HepG2 (cell line): ENCODE results near the gene CCDC85C. TPM values are rescaled to one million over a fixed set of nuclear protein-coding genes. Genes with fewer than 3 reads are reported as not detected.
A peak's percentile ranks its signal among the peaks of the same experiment; 100 is the strongest.

Experiments
- GZF1 ChIP-seq: sonication (generic); formaldehyde crosslinking; IDR thresholded peaks from 2 replicates; pipeline ENCODE4 v1.5.1; 2020; ENCODE audit warnings: mild to moderate bottlenecking, missing genetic modification reagents
- HDAC1 ChIP-seq: sonication (generic); formaldehyde crosslinking; IDR thresholded peaks from 2 replicates; pipeline ENCODE4 v1.5.1; 2020; ENCODE audit warnings: mild to moderate bottlenecking, missing genetic modification reagents
- HNF4A ChIP-seq: sonication (generic); formaldehyde crosslinking; IDR thresholded peaks from 2 replicates; pipeline ENCODE4 v1.4.0; 2020; ENCODE audit warnings: missing genetic modification reagents
- HOXA5 ChIP-seq: sonication (generic); formaldehyde crosslinking; IDR thresholded peaks from 2 replicates; pipeline ENCODE4 v1.4.0; 2020; ENCODE audit warnings: missing genetic modification reagents
- KMT2A ChIP-seq: sonication (generic); formaldehyde crosslinking; IDR thresholded peaks from 2 replicates; pipeline ENCODE4 v1.4.0; 2020; ENCODE audit warnings: missing genetic modification reagents
- MED13 ChIP-seq: sonication (generic); formaldehyde crosslinking; IDR thresholded peaks from 2 replicates; pipeline ENCODE4 v1.5.0; 2020; ENCODE audit warnings: missing genetic modification reagents
- MEIS1 ChIP-seq: sonication (generic); formaldehyde crosslinking; IDR thresholded peaks from 2 replicates; pipeline ENCODE4 v1.9.0; 2021; ENCODE audit warnings: mild to moderate bottlenecking, missing genetic modification reagents, moderate library complexity, borderline replicate concordance
- NR2F6 ChIP-seq, 2 experiments: IDR thresholded peaks; 2 replicates each; pipeline ENCODE4 v1.6.1; 2016; ENCODE audit warnings: antibody characterized with exemption in 1 of 2, mild to moderate bottlenecking in 1 of 2
- PITX1 ChIP-seq: sonication (generic); formaldehyde crosslinking; IDR thresholded peaks from 2 replicates; pipeline ENCODE4 v1.5.1; 2020; ENCODE audit warnings: mild to moderate bottlenecking, missing genetic modification reagents
- SALL2 ChIP-seq: sonication (generic); formaldehyde crosslinking; IDR thresholded peaks from 2 replicates; pipeline ENCODE4 v1.8.1; 2023; ENCODE audit warnings: mild to moderate bottlenecking, missing genetic modification reagents, inconsistent platforms
- TOPORS ChIP-seq: sonication (generic); formaldehyde crosslinking; IDR thresholded peaks from 2 replicates; pipeline ENCODE4 v1.8.0; 2023; ENCODE audit warnings: mild to moderate bottlenecking, missing genetic modification reagents
- ZBTB2 ChIP-seq: sonication (generic); formaldehyde crosslinking; IDR thresholded peaks from 2 replicates; pipeline ENCODE4 v1.8.0; 2022; ENCODE audit warnings: low read depth, missing genetic modification reagents
- ZBTB42 ChIP-seq: sonication (generic); formaldehyde crosslinking; IDR thresholded peaks from 2 replicates; pipeline ENCODE4 v1.5.0; 2020; ENCODE audit warnings: mild to moderate bottlenecking, missing genetic modification reagents
- ZC3H13 ChIP-seq: sonication (generic); formaldehyde crosslinking; IDR thresholded peaks from 2 replicates; pipeline ENCODE4 v1.8.1; 2023; ENCODE audit warnings: mild to moderate bottlenecking, missing genetic modification reagents, moderate library complexity
- ZNF451 ChIP-seq: sonication (generic); formaldehyde crosslinking; IDR thresholded peaks from 2 replicates; pipeline ENCODE4 v1.5.0; 2020; ENCODE audit warnings: mild to moderate bottlenecking, missing genetic modification reagents
- ZNF460 ChIP-seq: sonication (generic); formaldehyde crosslinking; IDR thresholded peaks from 2 replicates; pipeline ENCODE4 v1.5.1; 2020; ENCODE audit warnings: missing genetic modification reagents, mild to moderate bottlenecking, borderline replicate concordance
- ZNF563 ChIP-seq: sonication (generic); formaldehyde crosslinking; IDR thresholded peaks from 2 replicates; pipeline ENCODE4 v1.8.0; 2022; ENCODE audit warnings: mild to moderate bottlenecking, moderate library complexity, missing genetic modification reagents
- ZNF598 ChIP-seq: sonication (generic); formaldehyde crosslinking; IDR thresholded peaks from 2 replicates; pipeline ENCODE4 v1.5.1; 2020; ENCODE audit warnings: mild to moderate bottlenecking, missing genetic modification reagents, borderline replicate concordance
- ZNF766 ChIP-seq: sonication (generic); formaldehyde crosslinking; IDR thresholded peaks from 2 replicates; pipeline ENCODE4 v1.5.0; 2020; ENCODE audit warnings: missing genetic modification reagents, borderline replicate concordance
- ZNF891 ChIP-seq: sonication (generic); formaldehyde crosslinking; IDR thresholded peaks from 2 replicates; pipeline ENCODE4 v1.5.0; 2020; ENCODE audit warnings: mild to moderate bottlenecking, missing genetic modification reagents
- polyA plus RNA-seq, 8 experiments: library from polyadenylated mRNA; depleted of rRNA in 3 of 8; stranded (reverse) in 7 of 8; unstranded in 1 of 8; fragments of >200 nt; fragmentation: Illumina TruSeq in 4 of 8; extraction: Trizol in 4 of 8; gene quantifications; 2 replicates each; pipeline versions ENCODE4 v1.2.1 to v1.2.3, GENCODE V29; 2011 to 2016; ENCODE audit warnings: low read depth in 4 of 8, missing spikeins in 1 of 8, mixed read lengths in 1 of 8; ENCODE audit not compliant: insufficient read depth in 1 of 8
- total RNA-seq, 5 experiments: library from RNA; depleted of rRNA; stranded (reverse); fragments of >200 nt; fragmentation: Illumina TruSeq; extraction: Trizol; gene quantifications; 2 replicates each; pipeline ENCODE4 v1.2.3, GENCODE V29; 2016; ENCODE audit warnings: low read depth in 1 of 5
- TF ChIP-seq, protein P1 (sequence below): sonication (generic); formaldehyde crosslinking; IDR thresholded peaks from 2 replicates; pipeline ENCODE4 v1.5.1; 2020; ENCODE audit warnings: mild to moderate bottlenecking, missing genetic modification reagents, moderate library complexity
- TF ChIP-seq, protein P2 (sequence below): sonication (generic); formaldehyde crosslinking; IDR thresholded peaks from 2 replicates; pipeline ENCODE4 v1.5.0; 2020; ENCODE audit warnings: mild to moderate bottlenecking, missing genetic modification reagents, moderate library complexity

The CCDC85C gene
- total and polyA plus RNA-seq, 2 of the 13 experiments (the other 11 are each of a cell fraction or from before 2014, with no cell fraction given) = 18.8 to 43.8 TPM

DNA sequence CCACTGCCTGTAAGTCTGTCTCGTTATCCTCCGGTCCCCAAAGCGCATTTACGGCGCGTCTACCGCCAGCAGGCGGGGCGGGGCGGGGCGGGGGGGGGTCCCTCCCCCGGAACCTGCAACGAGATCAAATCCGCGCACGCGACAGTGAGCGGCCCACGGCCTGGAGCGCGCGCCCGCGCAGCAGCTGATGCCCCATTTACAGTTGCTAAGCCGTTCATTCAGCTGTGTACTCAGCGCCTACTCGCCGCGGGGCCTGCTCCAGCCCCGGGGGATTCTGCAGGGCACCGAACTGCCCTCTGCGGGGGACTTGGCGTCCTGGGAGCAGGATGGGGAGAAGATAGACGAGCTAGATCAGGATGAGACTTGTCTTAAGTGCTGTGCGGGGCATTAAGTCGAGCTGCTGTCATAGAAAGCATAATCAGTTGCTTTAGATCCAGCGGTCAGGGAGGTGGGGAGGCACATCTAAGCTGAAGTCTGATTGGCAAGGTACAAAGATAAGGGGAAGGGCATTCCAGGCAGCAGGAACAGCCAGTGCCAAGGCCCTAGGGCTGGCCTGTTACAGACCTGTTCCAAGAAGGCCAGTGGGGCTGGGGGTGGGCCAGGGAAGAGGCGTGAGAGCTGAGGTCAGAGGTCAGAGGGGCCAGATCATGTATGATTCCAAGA, 1.4 kb upstream of the CCDC85C start (continued):
- TF ChIP-seq MED13 (no peak), ZNF451 (CRISPR knock-in tag) (peak; percentile 56; the same call in 1 of the 2 replicates), HNF4A (CRISPR knock-in tag) (0 out of 2 replicates have a peak, but pooled peaks have one; percentile 14), SALL2 (CRISPR knock-in tag) (0 out of 2 replicates have a peak, but pooled peaks have one; percentile 37), TOPORS (CRISPR knock-in tag) (no peak), HOXA5 (CRISPR knock-in tag) (0 out of 2 replicates have a peak, but pooled peaks have one; percentile 26), ZC3H13 (CRISPR knock-in tag) (0 out of 2 replicates have a peak, but pooled peaks have one; percentile 39), GZF1 (CRISPR knock-in tag) (no peak), ZNF891 (CRISPR knock-in tag) (0 out of 2 replicates have a peak, but pooled peaks have one; percentile 13), NR2F6 (IDR thresholded peaks at IDR 0.05) (peak; percentile 25; the same call in 1 of the 2 replicates), NR2F6 (CRISPR knock-in tag; IDR thresholded peaks at IDR 0.05) (0 out of 2 replicates have a peak, but pooled peaks have one; percentile 7), ZNF598 (no peak), PITX1 (peak; percentile 44; the same call in 1 of the 2 replicates), ZNF563 (CRISPR knock-in tag) (no peak), KMT2A (CRISPR knock-in tag) (0 out of 2 replicates have a peak, but pooled peaks have one; percentile 13), MEIS1 (CRISPR knock-in tag) (0 out of 2 replicates have a peak, but pooled peaks have one; percentile 8), ZBTB2 (CRISPR knock-in tag) (0 out of 2 replicates have a peak, but pooled peaks have one; percentile 3), HDAC1 (CRISPR knock-in tag) (peak; percentile 30; the same call in 1 of the 2 replicates), ZBTB42 (CRISPR knock-in tag) (peak; percentile 43; the same call in 1 of the 2 replicates), ZNF460 (CRISPR knock-in tag) (no peak), ZNF766 (CRISPR knock-in tag) (no peak)
- TF ChIP-seq, protein P1, sequence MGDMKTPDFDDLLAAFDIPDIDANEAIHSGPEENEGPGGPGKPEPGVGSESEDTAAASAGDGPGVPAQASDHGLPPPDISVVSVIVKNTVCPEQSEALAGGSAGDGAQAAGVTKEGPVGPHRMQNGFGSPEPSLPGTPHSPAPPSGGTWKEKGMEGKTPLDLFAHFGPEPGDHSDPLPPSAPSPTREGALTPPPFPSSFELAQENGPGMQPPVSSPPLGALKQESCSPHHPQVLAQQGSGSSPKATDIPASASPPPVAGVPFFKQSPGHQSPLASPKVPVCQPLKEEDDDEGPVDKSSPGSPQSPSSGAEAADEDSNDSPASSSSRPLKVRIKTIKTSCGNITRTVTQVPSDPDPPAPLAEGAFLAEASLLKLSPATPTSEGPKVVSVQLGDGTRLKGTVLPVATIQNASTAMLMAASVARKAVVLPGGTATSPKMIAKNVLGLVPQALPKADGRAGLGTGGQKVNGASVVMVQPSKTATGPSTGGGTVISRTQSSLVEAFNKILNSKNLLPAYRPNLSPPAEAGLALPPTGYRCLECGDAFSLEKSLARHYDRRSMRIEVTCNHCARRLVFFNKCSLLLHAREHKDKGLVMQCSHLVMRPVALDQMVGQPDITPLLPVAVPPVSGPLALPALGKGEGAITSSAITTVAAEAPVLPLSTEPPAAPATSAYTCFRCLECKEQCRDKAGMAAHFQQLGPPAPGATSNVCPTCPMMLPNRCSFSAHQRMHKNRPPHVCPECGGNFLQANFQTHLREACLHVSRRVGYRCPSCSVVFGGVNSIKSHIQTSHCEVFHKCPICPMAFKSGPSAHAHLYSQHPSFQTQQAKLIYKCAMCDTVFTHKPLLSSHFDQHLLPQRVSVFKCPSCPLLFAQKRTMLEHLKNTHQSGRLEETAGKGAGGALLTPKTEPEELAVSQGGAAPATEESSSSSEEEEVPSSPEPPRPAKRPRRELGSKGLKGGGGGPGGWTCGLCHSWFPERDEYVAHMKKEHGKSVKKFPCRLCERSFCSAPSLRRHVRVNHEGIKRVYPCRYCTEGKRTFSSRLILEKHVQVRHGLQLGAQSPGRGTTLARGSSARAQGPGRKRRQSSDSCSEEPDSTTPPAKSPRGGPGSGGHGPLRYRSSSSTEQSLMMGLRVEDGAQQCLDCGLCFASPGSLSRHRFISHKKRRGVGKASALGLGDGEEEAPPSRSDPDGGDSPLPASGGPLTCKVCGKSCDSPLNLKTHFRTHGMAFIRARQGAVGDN = peak; percentile 54
- TF ChIP-seq, protein P2, sequence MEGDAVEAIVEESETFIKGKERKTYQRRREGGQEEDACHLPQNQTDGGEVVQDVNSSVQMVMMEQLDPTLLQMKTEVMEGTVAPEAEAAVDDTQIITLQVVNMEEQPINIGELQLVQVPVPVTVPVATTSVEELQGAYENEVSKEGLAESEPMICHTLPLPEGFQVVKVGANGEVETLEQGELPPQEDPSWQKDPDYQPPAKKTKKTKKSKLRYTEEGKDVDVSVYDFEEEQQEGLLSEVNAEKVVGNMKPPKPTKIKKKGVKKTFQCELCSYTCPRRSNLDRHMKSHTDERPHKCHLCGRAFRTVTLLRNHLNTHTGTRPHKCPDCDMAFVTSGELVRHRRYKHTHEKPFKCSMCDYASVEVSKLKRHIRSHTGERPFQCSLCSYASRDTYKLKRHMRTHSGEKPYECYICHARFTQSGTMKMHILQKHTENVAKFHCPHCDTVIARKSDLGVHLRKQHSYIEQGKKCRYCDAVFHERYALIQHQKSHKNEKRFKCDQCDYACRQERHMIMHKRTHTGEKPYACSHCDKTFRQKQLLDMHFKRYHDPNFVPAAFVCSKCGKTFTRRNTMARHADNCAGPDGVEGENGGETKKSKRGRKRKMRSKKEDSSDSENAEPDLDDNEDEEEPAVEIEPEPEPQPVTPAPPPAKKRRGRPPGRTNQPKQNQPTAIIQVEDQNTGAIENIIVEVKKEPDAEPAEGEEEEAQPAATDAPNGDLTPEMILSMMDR = peak; percentile 9; the same call in 1 of the 2 replicates
